GM19463 (cell line): Measurements from ENCODE around the gene PLD6.
"Not testable (repeated sequence)": the region's sequence is repeated elsewhere in the genome, so short reads cannot be mapped to it uniquely, and the experiment has no call there.

ENCODE experiments used
- ATAC-seq: cut with Tn5 transposase; IDR thresholded peaks from one replicate; pipeline ENCODE4 v1.9.1; 2021; ENCODE audit warnings: mild to moderate bottlenecking, moderate library complexity; ENCODE audit not compliant: unreplicated experiment

PLD6 gene

DNA sequence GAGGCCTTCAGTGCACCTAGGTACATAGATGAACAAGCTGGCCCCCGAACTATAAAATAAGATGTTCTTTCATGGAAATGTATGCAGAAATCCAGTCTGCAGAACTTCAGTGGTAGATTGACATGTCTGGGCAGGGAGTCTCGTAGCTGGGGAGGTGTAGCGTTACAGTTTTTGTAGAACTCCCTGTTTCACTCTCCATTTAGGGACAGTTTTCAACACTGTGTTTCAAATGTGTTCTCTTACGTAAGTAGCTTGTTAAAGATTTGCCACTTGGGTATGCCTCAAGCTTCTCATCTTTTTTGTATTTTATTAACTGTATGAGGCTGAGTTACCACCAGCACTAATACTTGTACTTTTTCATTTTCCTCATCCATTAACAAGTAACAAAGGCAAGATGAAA, 46.6 kb downstream of the PLD6 start:
- ATAC-seq, result no peak

DNA sequence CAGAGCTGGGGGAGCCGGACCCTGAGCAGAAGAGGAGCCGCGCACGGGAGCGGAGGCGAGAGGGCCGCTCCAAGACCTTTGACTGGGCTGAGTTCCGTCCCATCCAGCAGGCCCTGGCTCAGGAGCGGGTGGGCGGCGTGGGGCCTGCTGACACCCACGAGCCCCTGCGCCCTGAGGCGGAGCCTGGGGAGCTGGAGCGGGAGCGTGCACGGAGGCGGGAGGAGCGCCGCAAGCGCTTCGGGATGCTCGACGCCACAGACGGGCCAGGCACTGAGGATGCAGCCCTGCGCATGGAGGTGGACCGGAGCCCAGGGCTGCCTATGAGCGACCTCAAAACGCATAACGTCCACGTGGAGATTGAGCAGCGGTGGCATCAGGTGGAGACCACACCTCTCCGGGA, 47.6 kb downstream of the PLD6 start:
- ATAC-seq, result not testable (repeated sequence)

GRCh38 chr17:17157041-17157440, 49.1 kb downstream of the PLD6 start:
- ATAC-seq, result no peak

DNA sequence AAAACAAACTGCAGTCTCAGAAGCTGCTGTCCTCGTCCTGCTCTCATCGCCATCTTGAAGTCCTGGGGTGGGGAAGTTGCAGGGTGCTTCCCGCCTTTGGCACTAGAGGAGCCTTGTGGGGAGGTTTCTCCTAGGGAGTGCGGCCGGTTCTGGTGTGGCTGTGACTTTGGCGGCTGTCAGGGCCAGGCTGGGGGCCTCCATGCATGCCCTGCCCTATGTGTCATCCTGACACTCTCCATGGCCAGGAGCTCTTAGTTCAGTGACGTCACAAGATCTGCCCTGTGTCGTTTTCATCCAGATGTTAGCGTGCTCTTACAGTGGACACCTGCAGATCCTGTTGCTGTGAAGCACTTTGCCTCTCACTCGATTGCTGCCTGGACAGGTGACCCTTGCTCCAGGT, 49.6 kb downstream of the PLD6 start:
- ATAC-seq, result no peak

GRCh38 chr17:17156107-17156506, 50.0 kb downstream of the PLD6 start:
- ATAC-seq, result no peak

DNA sequence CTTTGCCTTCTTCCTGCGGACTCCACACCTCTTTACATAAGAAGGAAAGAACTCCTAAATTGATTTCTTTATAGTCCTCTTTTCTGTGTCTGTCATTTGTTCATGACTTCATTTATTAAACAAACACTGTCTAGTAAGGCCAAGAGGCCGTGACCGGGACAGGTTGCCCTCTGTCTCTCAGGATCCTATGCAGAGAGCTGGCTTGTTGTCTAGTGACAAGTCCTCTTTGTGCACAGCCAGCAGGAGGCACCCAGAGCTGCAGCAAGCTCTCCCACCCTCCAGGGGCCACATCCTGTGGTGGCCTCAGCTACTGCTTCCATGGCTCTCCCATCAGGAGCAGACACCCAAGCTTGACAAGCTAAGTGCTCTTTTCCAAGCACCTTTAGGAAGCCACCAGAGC, 50.6 kb downstream of the PLD6 start:
- no peak for ATAC-seq

GRCh38 chr17:17154981-17155380, 51.2 kb downstream of the PLD6 start:
- no peak for ATAC-seq

- no peak for ATAC-seq
These were observed 51.6 kb downstream of the PLD6 start for GRCh38 chr17:17154556-17154955.

GRCh38 chr17:17153709-17154108, 52.4 kb downstream of the PLD6 start:
- no peak for ATAC-seq

GRCh38 chr17:17153071-17153470, 53.1 kb downstream of the PLD6 start:
- ATAC-seq, result no peak

GRCh38 chr17:17152385-17152784, 53.7 kb downstream of the PLD6 start:
- no peak for ATAC-seq

- no peak for ATAC-seq
These were observed 54.2 kb downstream of the PLD6 start for GRCh38 chr17:17151962-17152361.

GRCh38 chr17:17151541-17151940, 54.6 kb downstream of the PLD6 start:
- ATAC-seq, result no peak

- no peak for ATAC-seq
These were observed 55.1 kb downstream of the PLD6 start for GRCh38 chr17:17151055-17151454.
